ENCODE results near the gene DTX4. TPM values are rescaled to one million over a fixed set of nuclear protein-coding genes. Genes with fewer than 3 reads are reported as not detected.

DTX4 gene
- total RNA-seq, 1 experiment from 2014 or later, result 7.6 TPM

GRCh38 chr11:59191095-59191494 is 19.2 kb downstream of the DTX4 start:
- H3K79me2 ChIP-seq (ENCODE audit: insufficient read depth, low read length), result no peaks in the 10 kb centered on the region
- ChIA-PET RAD21 (ENCODE audit: low non-redundant PET in 1 of 2, low total read pairs in 2 of 2, uncharacterized antibody in 2 of 2, unreplicated experiment in 2 of 2) (no interaction called here), CTCF (no interaction called here), POLR2A (no interaction called here)
- intact Hi-C loops (cut with micrococcal nuclease), result no loop called here
- peaks cover 8 to 11% of the 10 kb centered on the region in 2 experiments; a peak in 3 of 4 replicates for H3K4me1 ChIP-seq (ENCODE audit: control insufficient read depth in 1 of 2, insufficient read depth in 2 of 2, low read length in 2 of 2)
- H4K20me1 ChIP-seq (ENCODE audit: insufficient read depth), result no peaks in the 10 kb centered on the region
- no peaks in the 10 kb centered on the region for H3K27me3 ChIP-seq (ENCODE audit: insufficient read depth, low read length)
- H3K9ac ChIP-seq (ENCODE audit: low read length), result no peak overlapping the region
- H3K27ac ChIP-seq (ENCODE audit: low read depth, low read length), result no peak overlapping the region
- no peaks in the 10 kb centered on the region for H3K9me3 ChIP-seq (ENCODE audit: control insufficient read depth in 1 of 2, insufficient read depth in 1 of 2, low read depth in 1 of 2, low read length in 2 of 2)
- 0 out of 4 replicates have a peak, but pooled peaks cover 0 to 2% of the 10 kb centered on the region in 2 experiments for H3K36me3 ChIP-seq (ENCODE audit: control insufficient read depth in 1 of 2, insufficient read depth in 2 of 2, low read length in 2 of 2)
- no peak overlapping the region for H3K4me2 ChIP-seq (ENCODE audit: low read length)
- no TSS peak for BruUV-seq (replicated peaks)
- DNase-seq (ENCODE audit: low read depth, low spot score) (no peak), ATAC-seq (no peak)
- H3K9me2 ChIP-seq (ENCODE audit: insufficient read depth), result no peaks in the 10 kb centered on the region
- no peak overlapping the region for H2AFZ ChIP-seq (ENCODE audit: low read depth, low read length, poor library complexity, severe bottlenecking)
- H3K4me3 ChIP-seq (replicated peaks in 1 of 2; ENCODE audit: low read depth in 1 of 2, low read length in 2 of 2), result no peak overlapping the region
- TF ChIP-seq ATF3 (IDR thresholded peaks at IDR 0.05) (no peak), JUND (IDR thresholded peaks at IDR 0.05) (no peak), SRF (IDR thresholded peaks at IDR 0.05; ENCODE audit: low read depth) (no peak), FOSL1 (IDR thresholded peaks at IDR 0.05; ENCODE audit: low read depth) (no peak)

GRCh38 chr11:59191890-59192289 is 20.0 kb downstream of the DTX4 start:
- Histone ChIP-seq H3K4me3 (replicated peaks in 1 of 2; ENCODE audit: low read depth in 1 of 2, low read length in 2 of 2) (no peak overlapping the region), H3K36me3 (ENCODE audit: control insufficient read depth in 1 of 2, insufficient read depth in 2 of 2, low read length in 2 of 2) (0 out of 4 replicates have a peak, but pooled peaks cover 0 to 2% of the 10 kb centered on the region in 2 experiments)
- TF ChIP-seq REST (IDR thresholded peaks at IDR 0.05; ENCODE audit: low read depth) (no peak), YY1 (IDR thresholded peaks at IDR 0.05; ENCODE audit: extremely low read depth, insufficient replicate concordance, low read depth, low read length) (no peak), EZH2phosphoT487 (IDR thresholded peaks at IDR 0.05; ENCODE audit: borderline replicate concordance) (no peak), EGR1 (IDR thresholded peaks at IDR 0.05; ENCODE audit: low read depth) (no peak), ZBTB33 (IDR thresholded peaks at IDR 0.05; ENCODE audit: extremely low read depth, insufficient replicate concordance, low read length) (no peak), ATF3 (IDR thresholded peaks at IDR 0.05) (no peak), CTCF (IDR thresholded peaks at IDR 0.05 in 2 of 3, conservative IDR thresholded peaks at IDR 0.05 in 1 of 3; ENCODE audit: borderline replicate concordance in 1 of 3, insufficient read depth in 1 of 3, low read depth in 2 of 3, low read length in 2 of 3) (no peak), JUND (IDR thresholded peaks at IDR 0.05) (no peak), CBX3 (IDR thresholded peaks at IDR 0.05; ENCODE audit: low read depth) (no peak), POLR2A (IDR thresholded peaks at IDR 0.05; ENCODE audit: borderline replicate concordance, extremely low read depth, insufficient read depth, insufficient read length) (no peak)

More at GRCh38 chr11:59191890-59192289, 20.0 kb downstream of the DTX4 start:
- H3K27ac ChIP-seq (ENCODE audit: low read depth, low read length), result no peak overlapping the region
- POLR2A ChIA-PET, result no interaction called here
- H3K9me2 ChIP-seq (ENCODE audit: insufficient read depth), result no peaks in the 10 kb centered on the region
- no peak overlapping the region for H2AFZ ChIP-seq (ENCODE audit: low read depth, low read length, poor library complexity, severe bottlenecking)
- H3K79me2 ChIP-seq (ENCODE audit: insufficient read depth, low read length), result no peaks in the 10 kb centered on the region
- H3K4me1 ChIP-seq (ENCODE audit: control insufficient read depth in 1 of 2, insufficient read depth in 2 of 2, low read length in 2 of 2), result peaks cover under 1 to 3% of the 10 kb centered on the region in 2 experiments; a peak in 3 of 4 replicates
- RAD21 ChIA-PET (ENCODE audit: low non-redundant PET in 1 of 2, low total read pairs in 2 of 2, uncharacterized antibody in 2 of 2, unreplicated experiment in 2 of 2), result no interaction called here
- no peaks in the 10 kb centered on the region for H3K9me3 ChIP-seq (ENCODE audit: control insufficient read depth in 1 of 2, insufficient read depth in 1 of 2, low read depth in 1 of 2, low read length in 2 of 2)
- no TSS peak for BruUV-seq (replicated peaks)
- no peaks in the 10 kb centered on the region for H3K27me3 ChIP-seq (ENCODE audit: insufficient read depth, low read length)
- H3K9ac ChIP-seq (ENCODE audit: low read length), result no peak overlapping the region
- H3K4me2 ChIP-seq (ENCODE audit: low read length), result no peak overlapping the region
- intact Hi-C loops (cut with micrococcal nuclease), result no loop called here
- CTCF ChIA-PET, result interaction anchor here (0.6 kb wide), 1 partner anchor 163 kb away, joined by 3 read pairs; no protein-coding TSS in a partner anchor
- ATAC-seq (no peak), DNase-seq (ENCODE audit: low read depth, low spot score) (no peak)
- no peaks in the 10 kb centered on the region for H4K20me1 ChIP-seq (ENCODE audit: insufficient read depth)

Data from HCT116 (cell line).